ENCODE data around the gene HAPLN3. TPM values are rescaled to one million over a fixed set of nuclear protein-coding genes. Genes with fewer than 3 reads are reported as not detected.
A peak's percentile ranks its signal among the peaks of the same experiment; 100 is the strongest.

The HAPLN3 gene
- total and polyA plus RNA-seq, 2 donors (not counting 3 experiments of a cell fraction or from before 2014, with no cell fraction given), result 57.6 to 130 TPM

DNA sequence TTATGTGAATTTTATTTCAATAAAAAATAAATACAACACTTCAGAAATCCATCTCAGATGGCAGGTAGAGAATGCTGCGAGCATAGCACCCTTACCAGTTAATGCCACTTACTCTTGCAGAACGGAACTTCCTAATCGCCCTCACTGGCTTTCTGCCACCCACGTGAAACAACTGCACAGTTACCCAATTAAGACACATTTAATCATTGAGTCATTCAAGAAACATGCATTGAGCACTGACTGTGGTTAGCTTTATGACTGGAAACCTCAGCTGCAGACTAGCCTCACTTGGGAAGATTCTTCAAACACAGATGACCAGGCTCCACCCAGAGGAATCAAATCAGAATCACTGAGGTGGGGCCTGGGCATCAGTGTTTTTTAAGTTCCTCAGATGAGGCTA, 23.4 kb upstream of the HAPLN3 start:
- DNase-seq (ENCODE audit: low read depth, low spot score), result peak; percentile 12
- no peak overlapping the region for H2AFZ ChIP-seq (ENCODE audit: low read depth, low read length)
- dilution Hi-C loops (cut with MboI; ENCODE audit: extremely low pct_ligation_motif_present, low sequenced_read_pairs), result no loop called here
- H3K4me2 ChIP-seq (ENCODE audit: insufficient read depth, low read length), result no peak overlapping the region
- no peaks in the 10 kb centered on the region for H4K20me1 ChIP-seq (replicated peaks; ENCODE audit: control insufficient read depth, extremely low read depth, insufficient read depth, low read length)
- FAIRE-seq, result no peak
- no peaks in the 10 kb centered on the region for H3K9me1 ChIP-seq (replicated peaks; ENCODE audit: control insufficient read depth, extremely low read depth, insufficient read depth, low read length)
- no TSS peak for BruUV-seq (replicated peaks)
- ChIA-PET POLR2A (no interaction called here), CTCF (interaction anchor here (0.7 kb wide), 1 partner anchor 99 kb away, joined by 3 read pairs; no protein-coding TSS in a partner anchor)
- H3K36me3 ChIP-seq (ENCODE audit: control insufficient read depth in 2 of 2, extremely low read depth in 1 of 2, insufficient read depth in 2 of 2, low read length in 2 of 2), result no peaks in the 10 kb centered on the region
- no peaks in the 10 kb centered on the region for H3K9me3 ChIP-seq (replicated peaks; ENCODE audit: control insufficient read depth, insufficient read depth, low read length)
- intact Hi-C loops (cut with micrococcal nuclease), result no loop called here
- H3K4me1 ChIP-seq (ENCODE audit: control insufficient read depth, extremely low read depth, insufficient read depth, low read length), result no peaks in the 10 kb centered on the region
- no peak overlapping the region for H3K4me3 ChIP-seq (replicated peaks in 1 of 3; ENCODE audit: insufficient read depth in 1 of 3, low read depth in 1 of 3, low read length in 3 of 3)
- H3K27me3 ChIP-seq (ENCODE audit: control insufficient read depth in 2 of 2, insufficient read depth in 2 of 2, low read length in 2 of 2), result no peaks in the 10 kb centered on the region
- no peak overlapping the region for H3K27ac ChIP-seq (ENCODE audit: insufficient read depth, low read depth, low read length)
- H3K9ac ChIP-seq (replicated peaks; ENCODE audit: extremely low read depth, insufficient read depth, low read length), result no peak overlapping the region
- TF ChIP-seq POLR2A (IDR thresholded peaks at IDR 0.05; ENCODE audit: low read depth, low read length), result no peak
- no peaks in the 10 kb centered on the region for H3K79me2 ChIP-seq (ENCODE audit: control insufficient read depth, insufficient read depth, low read length)

DNA sequence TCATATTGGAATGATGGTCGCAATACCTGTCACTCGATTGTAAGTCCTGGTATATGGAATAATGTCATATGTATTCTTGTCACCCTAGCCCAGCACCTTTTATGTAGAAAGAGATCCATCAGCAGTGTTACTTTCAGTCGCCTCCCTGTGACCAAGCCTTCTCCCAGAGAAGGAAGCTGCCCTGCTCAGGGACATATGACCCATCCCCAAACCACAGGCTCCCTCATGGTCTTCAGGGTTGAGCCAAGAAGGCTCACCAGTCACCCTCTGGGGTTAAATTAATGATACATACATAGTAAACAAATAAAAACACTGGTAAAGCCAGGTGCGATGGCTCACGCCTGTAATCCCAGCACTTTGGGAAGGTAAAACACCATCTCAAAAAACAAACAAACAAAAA, 22.4 kb upstream of the HAPLN3 start:
- no peak for FAIRE-seq
- H2AFZ ChIP-seq (ENCODE audit: low read depth, low read length), result no peak overlapping the region
- no peak for DNase-seq (ENCODE audit: low read depth, low spot score)
- ChIA-PET POLR2A (no interaction called here), CTCF (interaction anchor here (1.9 kb wide), 1 partner anchor 13 kb away, joined by 4 read pairs; no protein-coding TSS in a partner anchor)
- intact Hi-C loops (cut with micrococcal nuclease), result no loop called here
- H3K4me2 ChIP-seq (ENCODE audit: insufficient read depth, low read length), result no peak overlapping the region
- peaks cover 4% of the 10 kb centered on the region for H3K4me1 ChIP-seq (ENCODE audit: control insufficient read depth, extremely low read depth, insufficient read depth, low read length)
- no peaks in the 10 kb centered on the region for H3K9me1 ChIP-seq (replicated peaks; ENCODE audit: control insufficient read depth, extremely low read depth, insufficient read depth, low read length)
- no peak overlapping the region for H3K9ac ChIP-seq (replicated peaks; ENCODE audit: extremely low read depth, insufficient read depth, low read length)
- no peaks in the 10 kb centered on the region for H3K36me3 ChIP-seq (ENCODE audit: control insufficient read depth in 2 of 2, extremely low read depth in 1 of 2, insufficient read depth in 2 of 2, low read length in 2 of 2)
- H4K20me1 ChIP-seq (replicated peaks; ENCODE audit: control insufficient read depth, extremely low read depth, insufficient read depth, low read length), result no peaks in the 10 kb centered on the region
- TF ChIP-seq EZH2 (IDR thresholded peaks at IDR 0.05; ENCODE audit: borderline replicate concordance, low read depth, low read length, severe bottlenecking), result no peak
- no peak for TF ChIP-seq POLR2A (IDR thresholded peaks at IDR 0.05; ENCODE audit: low read depth, low read length)
- no peak for TF ChIP-seq FOS (IDR thresholded peaks at IDR 0.05; ENCODE audit: borderline replicate concordance, insufficient read depth, low read length)
- TF ChIP-seq, protein P1, sequence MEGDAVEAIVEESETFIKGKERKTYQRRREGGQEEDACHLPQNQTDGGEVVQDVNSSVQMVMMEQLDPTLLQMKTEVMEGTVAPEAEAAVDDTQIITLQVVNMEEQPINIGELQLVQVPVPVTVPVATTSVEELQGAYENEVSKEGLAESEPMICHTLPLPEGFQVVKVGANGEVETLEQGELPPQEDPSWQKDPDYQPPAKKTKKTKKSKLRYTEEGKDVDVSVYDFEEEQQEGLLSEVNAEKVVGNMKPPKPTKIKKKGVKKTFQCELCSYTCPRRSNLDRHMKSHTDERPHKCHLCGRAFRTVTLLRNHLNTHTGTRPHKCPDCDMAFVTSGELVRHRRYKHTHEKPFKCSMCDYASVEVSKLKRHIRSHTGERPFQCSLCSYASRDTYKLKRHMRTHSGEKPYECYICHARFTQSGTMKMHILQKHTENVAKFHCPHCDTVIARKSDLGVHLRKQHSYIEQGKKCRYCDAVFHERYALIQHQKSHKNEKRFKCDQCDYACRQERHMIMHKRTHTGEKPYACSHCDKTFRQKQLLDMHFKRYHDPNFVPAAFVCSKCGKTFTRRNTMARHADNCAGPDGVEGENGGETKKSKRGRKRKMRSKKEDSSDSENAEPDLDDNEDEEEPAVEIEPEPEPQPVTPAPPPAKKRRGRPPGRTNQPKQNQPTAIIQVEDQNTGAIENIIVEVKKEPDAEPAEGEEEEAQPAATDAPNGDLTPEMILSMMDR (IDR thresholded peaks at IDR 0.05; ENCODE audit: extremely low read depth in 1 of 2, insufficient read depth in 1 of 2, low read depth in 1 of 2, low read length in 2 of 2), result no peak
- TF ChIP-seq POLR2AphosphoS5 (IDR thresholded peaks at IDR 0.05; ENCODE audit: insufficient read depth, low read depth, low read length), result no peak
- no peak for TF ChIP-seq JUN (IDR thresholded peaks at IDR 0.05; ENCODE audit: borderline replicate concordance, insufficient read depth, insufficient read length, low read depth)
- TF ChIP-seq GATA2 (IDR thresholded peaks at IDR 0.05; ENCODE audit: insufficient read depth, insufficient read length, low read depth, low read length), result no peak
- TF ChIP-seq, protein P2, sequence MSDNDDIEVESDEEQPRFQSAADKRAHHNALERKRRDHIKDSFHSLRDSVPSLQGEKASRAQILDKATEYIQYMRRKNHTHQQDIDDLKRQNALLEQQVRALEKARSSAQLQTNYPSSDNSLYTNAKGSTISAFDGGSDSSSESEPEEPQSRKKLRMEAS (IDR thresholded peaks at IDR 0.05; ENCODE audit: insufficient read depth, insufficient read length), result no peak
- no peak for TF ChIP-seq MYC (IDR thresholded peaks at IDR 0.05; ENCODE audit: low read depth, low read length)
- dilution Hi-C loops (cut with MboI; ENCODE audit: extremely low pct_ligation_motif_present, low sequenced_read_pairs), result no loop called here
- H3K27me3 ChIP-seq (ENCODE audit: control insufficient read depth in 2 of 2, insufficient read depth in 2 of 2, low read length in 2 of 2), result no peaks in the 10 kb centered on the region
- BruUV-seq (replicated peaks), result no TSS peak
- H3K79me2 ChIP-seq (ENCODE audit: control insufficient read depth, insufficient read depth, low read length), result no peaks in the 10 kb centered on the region
- no peak overlapping the region for H3K27ac ChIP-seq (ENCODE audit: insufficient read depth, low read depth, low read length)
- no peaks in the 10 kb centered on the region for H3K9me3 ChIP-seq (replicated peaks; ENCODE audit: control insufficient read depth, insufficient read depth, low read length)
- no peak overlapping the region for H3K4me3 ChIP-seq (replicated peaks in 1 of 3; ENCODE audit: insufficient read depth in 1 of 3, low read depth in 1 of 3, low read length in 3 of 3)
